Measurements from ENCODE around the gene STK32C. TPM values are rescaled to one million over a fixed set of nuclear protein-coding genes. Genes with fewer than 3 reads are reported as not detected.

STK32C gene
- total RNA-seq, 1 experiment from 2014 or later, result 13.9 TPM

DNA sequence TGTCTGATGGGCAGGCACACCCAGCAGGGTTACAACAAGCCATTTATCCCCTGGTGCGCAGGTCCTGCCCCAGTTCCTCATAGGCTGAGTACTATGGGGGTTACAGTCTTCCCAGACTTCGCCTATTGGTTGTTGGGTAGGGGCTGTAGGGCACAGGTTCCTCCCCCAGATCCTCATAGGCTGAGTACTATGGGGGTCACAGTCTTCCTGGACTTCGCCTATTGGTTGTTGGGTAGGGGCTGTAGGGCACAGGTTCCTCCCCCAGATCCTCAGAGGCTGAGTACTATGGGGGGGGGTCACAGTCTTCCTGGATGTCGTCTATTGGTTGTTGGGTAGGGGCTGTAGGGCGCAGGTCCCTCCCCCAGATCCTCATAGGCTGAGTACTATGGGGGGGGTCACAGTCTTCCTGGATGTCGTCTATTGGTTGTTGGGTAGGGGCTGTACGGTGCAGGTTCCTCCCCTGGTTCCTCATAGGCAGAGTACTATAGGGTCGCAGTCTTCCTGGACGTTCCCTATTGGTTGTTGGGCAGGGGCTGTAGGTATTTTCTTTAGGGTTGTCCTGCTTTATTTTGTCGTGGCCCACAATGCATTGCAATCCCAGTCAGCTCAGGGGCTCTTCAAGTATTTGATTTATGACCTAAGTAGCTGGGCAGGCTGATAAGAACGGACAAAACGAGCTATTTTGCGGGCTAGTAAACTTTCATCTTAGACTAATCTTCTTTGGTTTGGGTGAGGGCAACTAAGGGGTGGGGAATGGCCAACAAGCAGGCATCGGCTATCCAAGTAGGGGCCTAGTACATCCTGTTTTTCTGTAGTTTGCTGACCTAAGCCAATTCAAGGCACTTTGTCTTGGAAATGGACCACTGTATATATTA is 27.7 kb upstream of the STK32C start:
- H3K9me2 ChIP-seq (ENCODE audit: insufficient read depth), result no peaks in the 10 kb centered on the region
- H4K20me1 ChIP-seq (ENCODE audit: insufficient read depth), result no peaks in the 10 kb centered on the region
- ChIA-PET POLR2A (ENCODE audit: unreplicated experiment) (interaction anchor here (0.6 kb wide), 1 partner anchor 120 kb away, joined by 5 read pairs; no protein-coding TSS in a partner anchor), CTCF (no interaction called here)
- H3K36me3 ChIP-seq (ENCODE audit: low read depth), result no peaks in the 10 kb centered on the region
- H3K4me1 ChIP-seq (replicated peaks; ENCODE audit: insufficient read depth), result peaks cover 8% of the 10 kb centered on the region; the same call in 1 of the 2 replicates
- H3K4me3 ChIP-seq, result no peak overlapping the region
- H3F3A ChIP-seq (ENCODE audit: insufficient read depth, low read depth), result no peaks in the 10 kb centered on the region
- TF ChIP-seq EZH2 (IDR thresholded peaks at IDR 0.05; ENCODE audit: low read depth) (no peak), CTCF (conservative IDR thresholded peaks at IDR 0.05) (no peak)
- peaks cover 12% of the 10 kb centered on the region for H3K79me2 ChIP-seq (ENCODE audit: low read depth)
- intact Hi-C loops (cut with micrococcal nuclease; ENCODE audit: unreplicated experiment), result no loop called here
- H3K4me2 ChIP-seq, result no peak overlapping the region
- H3K27ac ChIP-seq, result no peak overlapping the region
- no peak overlapping the region for H2AFZ ChIP-seq
- no peak for DNase-seq
- H3K9me3 ChIP-seq (ENCODE audit: insufficient read depth, low read depth), result no peaks in the 10 kb centered on the region
- H3K27me3 ChIP-seq (ENCODE audit: insufficient read depth, low read depth), result no peaks in the 10 kb centered on the region
- BruUV-seq (replicated peaks), result no TSS peak

GRCh38 chr10:132334631-132335188 is 27.0 kb upstream of the STK32C start:
- ChIA-PET POLR2A (ENCODE audit: unreplicated experiment) (no interaction called here), CTCF (no interaction called here)
- Histone ChIP-seq H3K4me3 (no peak overlapping the region), H4K20me1 (ENCODE audit: insufficient read depth) (no peaks in the 10 kb centered on the region), H3K36me3 (ENCODE audit: low read depth) (no peaks in the 10 kb centered on the region), H3K27me3 (ENCODE audit: insufficient read depth, low read depth) (no peaks in the 10 kb centered on the region), H3K4me1 (replicated peaks; ENCODE audit: insufficient read depth) (peaks cover 8% of the 10 kb centered on the region; the same call in 1 of the 2 replicates), H2AFZ (no peak overlapping the region), H3K9me3 (ENCODE audit: insufficient read depth, low read depth) (no peaks in the 10 kb centered on the region), H3K4me2 (no peak overlapping the region), H3K9me2 (ENCODE audit: insufficient read depth) (no peaks in the 10 kb centered on the region), H3K79me2 (ENCODE audit: low read depth) (peaks cover 19% of the 10 kb centered on the region), H3F3A (ENCODE audit: insufficient read depth, low read depth) (peaks cover 6% of the 10 kb centered on the region; the same call in 1 of the 2 replicates), H3K27ac (no peak overlapping the region)
- TF ChIP-seq EZH2 (IDR thresholded peaks at IDR 0.05; ENCODE audit: low read depth) (no peak), CTCF (conservative IDR thresholded peaks at IDR 0.05) (no peak)
- BruUV-seq (replicated peaks), result no TSS peak
- DNase-seq, result no peak
- intact Hi-C loops (cut with micrococcal nuclease; ENCODE audit: unreplicated experiment), result loop anchor here (5.0 kb wide), 1 partner anchor 73 kb away; no protein-coding TSS in a partner anchor

GRCh38 chr10:132333386-132333785 is 25.6 kb upstream of the STK32C start:
- intact Hi-C loops (cut with micrococcal nuclease; ENCODE audit: unreplicated experiment), result loop anchor here (5.0 kb wide), 1 partner anchor 74 kb away; no protein-coding TSS in a partner anchor
- H2AFZ ChIP-seq, result no peak overlapping the region

More at GRCh38 chr10:132333386-132333785, 25.6 kb upstream of the STK32C start:
- Histone ChIP-seq H3K79me2 (ENCODE audit: low read depth) (peaks cover 33% of the 10 kb centered on the region), H3K4me1 (replicated peaks; ENCODE audit: insufficient read depth) (peaks cover 8% of the 10 kb centered on the region; the same call in 1 of the 2 replicates), H3K27ac (no peak overlapping the region), H3K4me2 (no peak overlapping the region; the same call in 1 of the 2 replicates), H3K4me3 (no peak overlapping the region), H3K9me3 (ENCODE audit: insufficient read depth, low read depth) (no peaks in the 10 kb centered on the region), H3K27me3 (ENCODE audit: insufficient read depth, low read depth) (no peaks in the 10 kb centered on the region), H3F3A (ENCODE audit: insufficient read depth, low read depth) (peaks cover 9% of the 10 kb centered on the region; the same call in 1 of the 2 replicates), H4K20me1 (ENCODE audit: insufficient read depth) (no peaks in the 10 kb centered on the region), H3K36me3 (ENCODE audit: low read depth) (peaks cover 6% of the 10 kb centered on the region; the same call in 1 of the 2 replicates), H3K9me2 (ENCODE audit: insufficient read depth) (no peaks in the 10 kb centered on the region)
- no peak for DNase-seq
- TF ChIP-seq EZH2 (IDR thresholded peaks at IDR 0.05; ENCODE audit: low read depth) (no peak), CTCF (conservative IDR thresholded peaks at IDR 0.05) (no peak)
- ChIA-PET CTCF (interaction anchor here (0.7 kb wide), 1 partner anchor 9 kb away, joined by 5 read pairs; no protein-coding TSS in a partner anchor), POLR2A (ENCODE audit: unreplicated experiment) (no interaction called here)
- BruUV-seq (replicated peaks), result no TSS peak
